Heart left ventricle (tissue), 16 donors: ENCODE data around the gene NDRG3. TPM values are rescaled to one million over a fixed set of nuclear protein-coding genes. Genes with fewer than 3 reads are reported as not detected.
A peak's percentile ranks its signal among the peaks of the same experiment; 100 is the strongest.
"Not testable (repeated sequence)": the region's sequence is repeated elsewhere in the genome, so short reads cannot be mapped to it uniquely, and the experiment has no call there.

ENCODE experiments used
- ATAC-seq, 4 donors: fragments of 200-7000 bp; cut with Tn5 transposase; one replicate each; pipeline ENCODE4 v1.9.1; 2020 to 2022; ENCODE audit warnings: moderate library complexity in 4 of 4, mild to moderate bottlenecking in 3 of 4, moderate number of reproducible peaks in 1 of 4
- DNase-seq, 5 donors: peaks; one replicate each; pipeline ENCODE4 v3.0.0-alpha.2; 2020
- H3K27ac ChIP-seq, 12 donors: fragments of 200-600 bp; sonication (generic) in 4 of 12; one replicate each; pipeline versions ENCODE4 v1.5.0 to v1.8.0; 2016 to 2022; ENCODE audit warnings: mild to moderate bottlenecking in 2 of 12
- H3K27me3 ChIP-seq, 9 donors: fragments of 200-600 bp; sonication (generic) in 2 of 9; one replicate each; pipeline versions ENCODE4 v1.5.1 to v1.8.0; 2016 to 2022; ENCODE audit warnings: mild to moderate bottlenecking in 3 of 9
- H3K36me3 ChIP-seq, 9 donors: fragments of 200-600 bp; sonication (generic) in 2 of 9; one replicate each; pipeline versions ENCODE4 v1.5.0 to v1.8.0; 2018 to 2022; ENCODE audit warnings: mild to moderate bottlenecking in 2 of 9
- H3K4me1 ChIP-seq, 12 donors: fragments of 200-600 bp; sonication (generic) in 4 of 12; one replicate each; pipeline versions ENCODE4 v1.5.0 to v1.8.0; 2016 to 2022; ENCODE audit warnings: mild to moderate bottlenecking in 3 of 12
- H3K4me3 ChIP-seq, 12 donors: fragments of 200-600 bp; sonication (generic) in 4 of 12; one replicate each; pipeline versions ENCODE4 v1.5.0 to v1.8.0; 2017 to 2022; ENCODE audit warnings: mild to moderate bottlenecking in 9 of 12, moderate library complexity in 4 of 12
- H3K9me3 ChIP-seq, 12 donors: fragments of 200-600 bp; sonication (generic) in 4 of 12; one replicate each; pipeline versions ENCODE4 v1.5.0 to v1.8.0; 2016 to 2022; ENCODE audit warnings: mild to moderate bottlenecking in 1 of 12
- POLR2A ChIP-seq, 2 donors: fragments of 450-650 bp; IDR thresholded peaks; one replicate each; pipeline ENCODE4 v1.6.1; 2017; ENCODE audit warnings: antibody characterized with exemption in 2 of 2, mild to moderate bottlenecking in 2 of 2, moderate library complexity in 2 of 2
- WGBS, 4 donors: extraction: QIAGEN DNeasy Blood & Tissue Kit in 2 of 4; methylation state at CpG; one replicate each; pipeline versions ENCODE4 v1.1.5 to v1.1.7; 2013 to 2018; 5-methylcytosine and 5-hydroxymethylcytosine counted together
- intact Hi-C, 10 donors: fragments of 100-400 bp; cut with DNase I; formaldehyde crosslinking; loops; one replicate each; pipeline versions ENCODE4 v1.11.1 to v1.14.2; 2022
- polyA plus RNA-seq, 2 donors: library from polyadenylated mRNA; stranded (reverse); fragments of 200-250 nt; gene quantifications; one replicate each; pipeline ENCODE4 v1.2.3, GENCODE V29; 2013
- total RNA-seq, 9 donors: library from RNA; depleted of rRNA in 2 of 9; stranded (reverse); fragments of >200 nt in 2 of 9; fragmentation: NEBNext Ultra II Directional in 3 of 9; extraction: Animal tissue kit (Norgen Biotek cat#: 25700) in 3 of 9; gene quantifications; one replicate each; pipeline versions ENCODE4 v1.1.0 to v1.2.4, GENCODE V29; 2016 to 2023
- TF ChIP-seq, protein P1 (sequence below), 12 donors: fragments of 200-600 bp; sonication (generic) in 4 of 12; IDR thresholded peaks; one replicate each; pipeline versions ENCODE4 v1.5.0 to v1.8.0; 2018 to 2022; ENCODE audit warnings: antibody characterized with exemption in 12 of 12, mild to moderate bottlenecking in 5 of 12
- donor health status: ischemic (EF 13 %, LVEDD 7.1; RV severe dilation, severe dysfunction).
- donor health status: healthy with polysubstance abuse.
- donor health status: DM: no; HTN: yes; CAD: no.
- donor health status: DM: no; HTN: no; CAD: no.
- donor health status: ischemic (EF 25% LVEDD 6.9; RV normal size, moderate dysfunction).
- donor health status: ischemic (EF 25% LVEDD 5.7; RV mildly dilated, moderate dysfunction).
- donor health status: healthy.
- donor health status: DM: yes; HTN: yes; CAD: no.
- donor health status: ischemic (EF 35%, LVEDD 5.7; RV mildly dilated, moderate dysfunction).
- donor health status: nonischemic (EF 11% LVEDD 7.7; RV severe dilation, severe dysfunction).
- donor health status: DM: yes; HTN: yes; CAD: no.
- donor health status: PGD.
- donor health status: ischemic (EF 29% LVEDD 5.4; RV normal size, mild dysfunction).
- donor health status: nonischemic (EF 23%, LVEDD 6.1; RV moderate dilation, normal function).

Gene NDRG3
- total and polyA plus RNA-seq, 11 donors = 17.3 to 34.8 (median 29.9) TPM

DNA sequence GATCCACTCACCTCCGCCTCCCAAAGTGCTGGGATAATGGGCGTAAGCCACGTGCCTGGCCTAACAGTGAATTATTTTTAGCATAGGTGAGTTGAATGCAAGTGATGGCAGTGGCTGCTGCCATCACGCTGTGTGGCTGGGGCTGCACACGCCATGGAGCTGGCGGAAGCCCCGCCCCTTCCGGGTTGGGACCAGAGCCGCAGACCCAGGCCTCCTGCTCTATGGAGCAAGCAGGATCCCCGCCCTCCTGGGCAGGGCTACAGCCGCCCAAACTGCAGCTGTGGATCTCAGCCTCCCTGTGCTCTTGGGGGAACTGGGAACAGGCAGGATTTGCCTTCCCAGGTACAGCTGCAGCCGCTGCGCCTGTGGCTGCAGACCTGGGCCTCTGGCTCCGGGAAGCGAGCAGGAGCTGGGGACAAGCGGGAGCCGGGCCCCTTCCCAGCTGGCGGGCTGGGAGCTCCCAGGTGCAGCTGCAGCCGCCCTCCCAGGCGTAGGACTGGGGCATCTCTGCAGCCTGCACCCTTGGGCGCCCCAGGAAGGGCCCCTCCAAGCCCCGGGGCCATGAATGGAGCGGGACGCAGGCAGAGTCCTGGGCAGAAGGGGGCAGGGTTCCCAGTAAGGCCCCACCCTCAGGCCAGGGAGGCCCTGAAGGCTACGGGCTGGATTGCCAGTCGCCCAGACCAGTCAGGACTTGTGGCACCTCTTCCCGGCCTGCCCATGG is 69.0 kb downstream of the NDRG3 start:
- no peak for TF ChIP-seq POLR2A (IDR thresholded peaks at IDR 0.05)
- TF ChIP-seq, protein P1, sequence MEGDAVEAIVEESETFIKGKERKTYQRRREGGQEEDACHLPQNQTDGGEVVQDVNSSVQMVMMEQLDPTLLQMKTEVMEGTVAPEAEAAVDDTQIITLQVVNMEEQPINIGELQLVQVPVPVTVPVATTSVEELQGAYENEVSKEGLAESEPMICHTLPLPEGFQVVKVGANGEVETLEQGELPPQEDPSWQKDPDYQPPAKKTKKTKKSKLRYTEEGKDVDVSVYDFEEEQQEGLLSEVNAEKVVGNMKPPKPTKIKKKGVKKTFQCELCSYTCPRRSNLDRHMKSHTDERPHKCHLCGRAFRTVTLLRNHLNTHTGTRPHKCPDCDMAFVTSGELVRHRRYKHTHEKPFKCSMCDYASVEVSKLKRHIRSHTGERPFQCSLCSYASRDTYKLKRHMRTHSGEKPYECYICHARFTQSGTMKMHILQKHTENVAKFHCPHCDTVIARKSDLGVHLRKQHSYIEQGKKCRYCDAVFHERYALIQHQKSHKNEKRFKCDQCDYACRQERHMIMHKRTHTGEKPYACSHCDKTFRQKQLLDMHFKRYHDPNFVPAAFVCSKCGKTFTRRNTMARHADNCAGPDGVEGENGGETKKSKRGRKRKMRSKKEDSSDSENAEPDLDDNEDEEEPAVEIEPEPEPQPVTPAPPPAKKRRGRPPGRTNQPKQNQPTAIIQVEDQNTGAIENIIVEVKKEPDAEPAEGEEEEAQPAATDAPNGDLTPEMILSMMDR (IDR thresholded peaks at IDR 0.05) = no peak
- WGBS, 4 donors = 84 to 94% (median 89%) methylated on average over 15 to 27 of the region's 27 CpGs
- intact Hi-C loops = no loop called here
- Histone ChIP-seq H3K4me3 (no peak overlapping the region), H3K9me3 (no peaks in the 10 kb centered on the region), H3K36me3 (peaks cover 0 to 91% (median 62%) of the 10 kb centered on the region in 9 donors), H3K4me1 (no peaks in the 10 kb centered on the region), H3K27me3 (no peaks in the 10 kb centered on the region), H3K27ac (no peak overlapping the region)
- DNase-seq = no peak
- peak in 3 of 4 donors; percentile 34 to 45 (median 45) for ATAC-seq

DNA sequence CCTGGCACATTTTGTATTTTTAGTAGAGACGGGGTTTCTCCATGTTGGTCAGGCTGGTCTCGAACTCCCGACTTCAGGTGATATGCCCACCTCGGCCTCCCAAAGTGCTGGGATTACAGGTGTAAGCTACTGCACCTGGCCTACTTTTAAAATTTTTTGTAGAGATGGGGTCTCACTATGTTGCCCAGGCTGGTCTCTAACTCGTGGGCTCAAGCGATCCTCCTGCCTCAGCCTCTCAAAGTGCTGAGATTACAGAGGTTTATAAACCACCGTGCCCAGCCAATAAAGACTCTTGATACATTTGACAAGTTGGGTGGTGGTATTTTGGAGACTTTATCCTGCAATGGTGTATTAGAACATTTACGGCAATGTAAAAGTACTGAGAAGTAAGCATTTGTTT is 70.3 kb downstream of the NDRG3 start:
- H3K27ac ChIP-seq, H3K4me1 ChIP-seq, H3K9me3 ChIP-seq, intact Hi-C loops, ATAC-seq, H3K4me3 ChIP-seq, H3K27me3 ChIP-seq, DNase-seq: not testable (repeated sequence)
- WGBS, 4 donors = 94 to 100% (median 97%) methylated on average over 8 of the region's 8 CpGs
- peaks cover 0 to 91% (median 55%) of the 10 kb centered on the region in 9 donors for H3K36me3 ChIP-seq

DNA sequence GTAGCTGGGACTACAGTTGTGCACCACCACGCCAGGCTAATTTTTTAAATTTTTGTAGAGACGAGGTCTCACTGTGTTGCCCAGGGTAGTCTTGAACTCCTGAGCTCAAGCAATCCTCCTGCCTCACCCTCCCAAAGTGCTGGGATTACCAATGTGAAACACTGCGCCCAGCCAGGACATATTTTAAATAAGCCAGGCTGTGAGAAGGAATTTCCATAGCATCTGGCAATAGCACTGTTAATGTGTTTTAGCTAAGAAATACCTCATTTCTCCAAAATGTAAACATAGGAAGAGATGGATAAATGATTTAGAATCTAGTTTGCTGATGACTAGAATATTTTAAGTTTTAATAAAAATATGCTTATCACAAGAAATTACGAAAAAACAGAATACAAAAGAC is 72.9 kb downstream of the NDRG3 start:
- ATAC-seq (no peak), DNase-seq (no peak)
- Histone ChIP-seq H3K4me1 (no peaks in the 10 kb centered on the region), H3K4me3 (no peak overlapping the region), H3K36me3 (peaks cover 0 to 90% (median 51%) of the 10 kb centered on the region in 9 donors), H3K27ac (no peak overlapping the region), H3K27me3 (no peaks in the 10 kb centered on the region), H3K9me3 (no peaks in the 10 kb centered on the region)
- WGBS, 4 donors = 88 to 100% (median 94%) methylated on average over 4 of the region's 4 CpGs
- TF ChIP-seq POLR2A (IDR thresholded peaks at IDR 0.05) = no peak
- TF ChIP-seq, protein P1 (IDR thresholded peaks at IDR 0.05) = no peak
- intact Hi-C loops = no loop called here

DNA sequence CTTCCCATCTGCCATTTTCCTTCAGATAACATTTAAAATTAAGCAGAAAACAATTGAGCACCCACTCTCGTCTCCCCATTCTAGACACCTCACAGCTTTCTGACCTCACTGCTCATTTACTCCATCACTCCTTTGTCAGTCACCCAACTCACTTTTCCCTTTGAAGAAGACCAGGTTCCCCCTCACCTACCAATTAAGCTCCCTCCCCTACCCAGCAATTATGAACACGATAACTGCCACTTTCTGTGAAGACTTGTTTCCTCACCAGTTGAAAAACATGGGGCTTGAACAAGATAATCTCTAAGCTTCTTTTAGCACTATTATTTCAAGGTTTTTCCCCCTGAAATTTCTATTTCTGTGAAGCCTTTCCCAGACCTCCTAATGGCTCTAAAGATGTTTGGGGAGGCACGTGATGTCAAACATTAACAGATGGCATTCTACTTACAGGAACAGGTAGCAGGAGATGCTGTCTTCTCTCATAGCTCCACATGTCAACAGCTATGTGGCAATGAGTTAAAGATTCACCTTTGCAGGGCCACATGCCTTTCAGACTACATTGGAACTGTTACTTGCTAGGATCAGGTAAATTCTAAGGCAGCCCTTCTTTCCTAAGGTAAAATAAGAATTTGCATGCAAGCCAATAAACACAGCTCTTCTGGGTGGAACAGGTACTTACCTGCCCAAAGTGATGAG is 75.1 kb downstream of the NDRG3 start:
- intact Hi-C loops = no loop called here
- H3K27me3 ChIP-seq = no peaks in the 10 kb centered on the region
- WGBS, 4 donors = 94 to 95% (median 94%) methylated on average over 3 of the region's 3 CpGs
- no peaks in the 10 kb centered on the region for H3K9me3 ChIP-seq
- no peak overlapping the region for H3K4me3 ChIP-seq
- no peak for TF ChIP-seq POLR2A (IDR thresholded peaks at IDR 0.05)
- TF ChIP-seq, protein P1 (IDR thresholded peaks at IDR 0.05) = no peak
- ATAC-seq (no peak), DNase-seq (no peak)
- H3K27ac ChIP-seq = no peak overlapping the region
- H3K4me1 ChIP-seq = no peaks in the 10 kb centered on the region
- H3K36me3 ChIP-seq = peaks cover 0 to 90% (median 55%) of the 10 kb centered on the region in 9 donors
